GM10266 (cell line): ENCODE measurements around the gene AXIN2.

Experiments used
- DNase-seq: peaks from one replicate; pipeline ENCODE4 v3.0.0; 2012; ENCODE audit errors: extremely low spot score
- CTCF ChIP-seq: IDR thresholded peaks from 2 replicates; pipeline ENCODE4 v1.5.1; 2012; ENCODE audit warnings: mild to moderate bottlenecking, low read depth; ENCODE audit not compliant: control insufficient read depth, insufficient read depth; ENCODE audit errors: missing control alignments

Gene AXIN2

GRCh38 chr17:65561452-65562205, at the start of gene AXIN2:
Gene AXIN2 (minus strand): TSS chr17:65561648. CDS start chr17:65558620, 3,028 bp downstream.
- DNase-seq = peak; percentile 94
- no peak for TF ChIP-seq CTCF

- DNase-seq = no peak
- TF ChIP-seq CTCF = no peak
These were observed 48.3 kb upstream of the AXIN2 start for GRCh38 chr17:65609749-65610148.

- TF ChIP-seq CTCF = no peak
- DNase-seq = no peak
These were observed 47.8 kb upstream of the AXIN2 start for GRCh38 chr17:65609286-65609685.

- no peak for TF ChIP-seq CTCF
- no peak for DNase-seq
These were observed 42.6 kb upstream of the AXIN2 start for GRCh38 chr17:65604070-65604469.

GRCh38 chr17:65601881-65602280, 40.4 kb upstream of the AXIN2 start:
- TF ChIP-seq CTCF = no peak
- no peak for DNase-seq

- no peak for DNase-seq
- TF ChIP-seq CTCF = no peak
These were observed 39.7 kb upstream of the AXIN2 start for GRCh38 chr17:65601145-65601544.

GRCh38 chr17:65600518-65600917, 39.1 kb upstream of the AXIN2 start:
- TF ChIP-seq CTCF = no peak
- DNase-seq = no peak
